Mesodermal cell (in vitro differentiated cells): ENCODE data around the gene OR1A2.
"Not testable (repeated sequence)": the region's sequence is repeated elsewhere in the genome, so short reads cannot be mapped to it uniquely, and the experiment has no call there.

ENCODE experiments used
- H3K27ac ChIP-seq: 2 replicates; pipeline ENCODE4 v1.7.0; 2013; ENCODE audit warnings: mild to moderate bottlenecking, low read depth, low read length, moderate library complexity; ENCODE audit not compliant: severe bottlenecking
- H3K36me3 ChIP-seq: 2 replicates; pipeline ENCODE4 v1.7.1; 2013; ENCODE audit warnings: mild to moderate bottlenecking, low read length, moderate library complexity; ENCODE audit not compliant: control insufficient read depth, insufficient read depth
- H3K4me1 ChIP-seq: one replicate; pipeline ENCODE4 v1.7.1; 2013; ENCODE audit warnings: mild to moderate bottlenecking, low read length; ENCODE audit not compliant: insufficient read depth, control insufficient read depth, poor library complexity, severe bottlenecking
- H3K4me3 ChIP-seq: 2 replicates; pipeline ENCODE4 v1.7.0; 2013; ENCODE audit warnings: low read length, control low read depth, mild to moderate bottlenecking; ENCODE audit not compliant: insufficient read depth, poor library complexity, severe bottlenecking; ENCODE audit errors: extremely low read depth
- H3K9me3 ChIP-seq: 2 replicates; pipeline ENCODE4 v1.7.1; 2013; ENCODE audit warnings: mild to moderate bottlenecking, low read length, moderate library complexity; ENCODE audit not compliant: control insufficient read depth
- WGBS, 2 experiments: methylation state at CpG; one replicate each; pipeline ENCODE4 v1.1.5; 2013; ENCODE audit warnings: missing lambda C conversion rate in 2 of 2; ENCODE audit not compliant: insufficient coverage in 2 of 2; 5-methylcytosine and 5-hydroxymethylcytosine counted together

OR1A2 gene

DNA sequence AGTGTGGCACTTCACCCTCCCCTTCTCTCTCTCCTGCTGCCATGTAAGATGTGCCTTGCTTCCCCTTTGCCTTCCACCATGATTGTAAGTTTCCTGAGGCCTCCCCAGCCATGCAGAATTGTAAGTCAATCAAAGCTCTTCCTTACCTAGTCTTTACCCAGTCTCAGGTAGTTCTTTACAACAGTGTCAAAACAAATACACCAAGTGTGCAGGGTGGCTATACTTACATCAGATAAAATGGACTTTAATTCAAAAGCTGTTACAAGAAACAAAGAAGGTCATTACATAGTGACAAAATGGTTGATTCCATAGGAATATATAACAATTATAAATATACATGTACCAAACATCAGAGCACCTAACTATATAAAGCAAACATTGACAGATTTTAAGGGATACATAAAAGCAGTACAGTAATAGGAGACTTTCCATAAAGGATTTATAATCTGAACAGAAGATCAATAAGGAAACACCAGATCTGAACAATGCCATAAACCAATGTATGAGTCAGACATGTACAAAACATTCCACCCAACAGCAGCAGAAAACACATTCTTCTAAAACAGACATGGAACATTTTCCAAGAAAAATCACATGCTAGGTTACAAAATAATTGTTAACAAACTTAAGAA is 27.5 kb downstream of the OR1A2 start:
- not testable (repeated sequence) for H3K36me3 ChIP-seq, H3K4me1 ChIP-seq

DNA sequence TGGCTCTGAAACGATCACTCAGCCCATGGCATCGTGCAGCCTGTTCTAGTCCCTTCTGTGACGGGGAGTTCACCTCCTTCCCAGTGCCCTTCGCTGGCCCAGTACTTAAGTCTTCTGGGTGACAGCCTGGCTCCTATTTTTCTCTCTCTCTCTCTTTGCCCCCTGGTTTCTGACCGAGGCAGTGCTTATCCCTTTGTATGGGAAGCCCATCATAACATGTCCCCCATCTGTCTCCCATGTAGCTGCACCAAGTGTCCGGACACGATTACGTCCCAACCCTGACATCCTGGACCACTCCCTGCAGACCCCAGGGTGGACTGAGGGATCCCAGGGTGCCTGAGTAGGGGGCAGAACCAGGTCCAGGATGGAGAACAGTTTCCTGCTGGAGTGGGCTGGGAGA is 35.0 kb downstream of the OR1A2 start:
- H3K4me3 ChIP-seq, H3K9me3 ChIP-seq, H3K4me1 ChIP-seq, H3K27ac ChIP-seq, H3K36me3 ChIP-seq: not testable (repeated sequence)
- WGBS, 2 experiments, result 60 to 63% methylated on average over 1 of the region's 8 CpGs

More for the DNA sequence above, 27.5 kb downstream of the OR1A2 start:
- H3K27ac ChIP-seq, H3K9me3 ChIP-seq, H3K4me3 ChIP-seq: not testable (repeated sequence)

DNA sequence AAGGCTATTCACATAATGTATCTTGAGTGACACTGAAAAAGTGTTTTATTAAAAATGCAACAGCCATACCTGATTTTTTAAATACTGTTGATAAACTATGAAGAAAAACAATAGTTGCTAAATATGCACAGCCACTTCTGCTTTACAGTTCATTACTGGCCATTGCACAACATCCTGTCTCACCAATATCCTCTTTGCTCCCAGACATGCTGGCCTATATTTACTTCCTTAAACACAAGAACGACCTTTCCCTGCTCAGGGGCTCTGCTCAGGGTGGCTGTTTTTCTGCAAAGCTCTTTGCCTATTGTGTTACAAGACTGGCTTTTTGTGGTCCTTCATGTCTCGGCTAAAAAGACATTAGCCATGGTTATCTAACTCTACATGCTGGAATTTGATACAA is 41.4 kb downstream of the OR1A2 start:
- H3K4me3 ChIP-seq, H3K27ac ChIP-seq, H3K36me3 ChIP-seq, H3K4me1 ChIP-seq, H3K9me3 ChIP-seq: not testable (repeated sequence)
- WGBS, 2 experiments, result no CpG with 5 or more reads among the region's 2 CpGs

DNA sequence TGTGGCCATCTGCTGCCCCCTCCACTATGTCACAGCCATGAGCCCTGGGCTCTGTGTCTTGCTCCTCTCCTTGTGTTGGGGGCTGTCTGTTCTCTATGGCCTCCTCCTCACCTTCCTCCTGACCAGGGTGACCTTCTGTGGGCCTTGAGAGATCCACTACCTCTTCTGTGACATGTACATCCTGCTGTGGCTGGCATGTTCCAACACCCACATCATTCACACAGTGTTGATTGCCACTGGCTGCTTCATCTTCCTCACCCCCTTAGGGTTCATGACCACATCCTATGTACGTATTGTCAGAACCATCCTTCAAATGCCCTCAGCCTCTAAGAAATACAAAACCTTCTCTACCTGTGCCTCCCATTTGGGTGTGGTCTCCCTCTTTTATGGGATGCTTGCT is 43.7 kb downstream of the OR1A2 start:
- H3K9me3 ChIP-seq, H3K36me3 ChIP-seq, H3K27ac ChIP-seq, H3K4me3 ChIP-seq, H3K4me1 ChIP-seq: not testable (repeated sequence)
- WGBS, 2 experiments, result no CpG with 5 or more reads among the region's 1 CpG

DNA sequence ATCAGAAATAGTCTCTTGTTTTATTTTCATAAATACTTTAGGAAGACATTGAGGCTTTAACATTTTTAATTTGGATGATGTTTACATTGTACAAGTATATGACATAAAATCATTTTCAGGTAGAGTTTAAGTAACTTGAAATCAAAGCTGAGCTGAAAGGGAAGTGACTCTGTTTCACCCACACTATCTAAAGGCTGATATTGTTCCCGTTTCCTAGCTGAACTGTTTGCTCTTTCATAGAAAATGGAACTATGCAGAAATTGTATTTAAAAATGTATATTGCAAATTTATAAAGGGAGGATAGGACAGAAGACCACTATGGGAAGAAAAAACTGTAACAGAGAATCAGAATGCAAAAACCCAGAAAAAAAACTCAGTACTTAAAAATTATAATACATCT is 47.5 kb downstream of the OR1A2 start:
- H3K36me3 ChIP-seq, H3K27ac ChIP-seq, H3K4me3 ChIP-seq, H3K9me3 ChIP-seq, H3K4me1 ChIP-seq: not testable (repeated sequence)
- WGBS, 2 experiments, result no CpG with 5 or more reads among the region's 1 CpG
